KG1 (cell line): Measurements from ENCODE around the gene SYCP2L.

Experiments used
- DNase-seq: peaks from one replicate; lab custom pipeline; 2025; lab: John Stamatoyannopoulos, UW

The SYCP2L gene

DNA sequence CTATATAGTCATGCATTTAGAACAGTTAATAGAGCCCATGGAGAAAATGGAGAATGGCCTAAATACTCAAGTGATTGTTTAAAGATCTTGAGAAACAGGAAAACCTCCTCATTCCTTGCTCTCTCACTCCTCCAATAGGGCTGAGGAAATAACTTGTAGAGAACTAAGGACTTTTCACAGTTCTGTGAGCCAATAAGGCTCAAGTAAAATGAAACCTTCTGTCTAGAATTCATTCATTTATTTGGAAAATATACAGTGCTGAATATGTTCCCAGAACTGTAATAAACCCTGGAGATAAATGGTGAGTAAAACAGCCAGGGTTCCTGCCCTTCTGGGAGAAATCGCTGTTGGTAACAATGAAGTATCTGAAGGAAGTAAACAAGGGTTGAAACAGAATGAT, 122.0 kb downstream of the SYCP2L start:
- no peak for DNase-seq

DNA sequence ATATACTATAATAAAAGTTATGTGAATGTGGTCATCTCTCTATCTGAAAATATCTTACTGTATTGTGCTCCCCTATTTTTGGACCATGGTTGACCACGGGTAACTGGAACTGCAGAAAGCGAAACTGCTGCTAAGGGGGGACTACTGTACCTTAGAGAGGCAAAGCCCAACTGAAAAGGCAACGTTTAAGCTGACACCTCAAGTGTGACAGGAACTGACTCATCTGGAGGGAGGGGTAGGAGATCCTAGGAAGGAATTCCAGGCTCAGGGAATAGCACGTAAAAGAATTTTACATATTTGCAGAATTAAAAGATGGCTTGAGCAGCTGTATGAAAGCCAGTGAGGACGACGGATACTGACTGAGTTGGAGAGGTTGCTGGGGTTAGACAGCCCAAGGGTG, 122.5 kb downstream of the SYCP2L start:
- no peak for DNase-seq

DNA sequence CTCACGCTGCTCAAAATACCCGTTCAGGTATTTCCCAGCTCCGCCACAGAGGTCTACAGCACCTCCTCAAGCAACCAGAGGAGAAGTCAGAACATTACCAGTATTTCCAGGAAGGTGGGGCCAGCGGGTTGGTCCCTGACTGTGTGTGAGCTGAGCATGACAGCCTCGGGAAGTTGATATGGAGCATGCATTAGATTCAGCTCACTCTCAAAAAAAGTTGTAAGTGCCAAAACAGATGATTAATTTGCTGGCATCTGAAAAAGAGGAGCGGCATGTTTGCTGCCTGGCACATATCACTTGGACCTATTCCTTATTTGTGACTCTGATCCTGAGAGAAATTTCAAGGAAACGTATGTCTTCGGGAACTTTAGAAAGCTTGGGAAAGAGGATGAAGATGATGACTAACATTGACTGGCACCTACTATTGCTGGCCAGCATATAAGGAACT, 125.0 kb downstream of the SYCP2L start:
- DNase-seq = no peak

DNA sequence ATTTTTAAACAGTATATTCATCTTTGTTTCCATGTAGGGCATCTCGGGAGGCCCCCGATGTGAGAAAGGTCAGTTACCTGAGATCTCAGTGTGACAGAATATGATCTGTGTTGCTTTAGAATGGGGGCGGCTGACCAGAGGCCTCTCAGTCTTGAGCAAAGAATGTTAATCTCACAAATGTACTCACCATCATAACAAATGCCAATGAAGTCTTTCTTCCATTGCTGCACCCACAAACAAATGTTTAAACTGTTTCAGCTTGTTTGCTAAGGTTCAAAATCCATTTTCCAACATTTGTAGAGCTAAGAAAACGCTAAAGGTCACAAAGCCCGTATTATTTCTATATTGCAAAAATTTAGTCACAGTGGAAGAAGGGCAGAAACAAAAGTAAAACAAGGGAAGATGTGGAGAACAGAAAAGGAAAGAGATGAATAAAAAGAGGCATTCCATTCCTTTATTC, 125.5 kb downstream of the SYCP2L start:
- DNase-seq = no peak

DNA sequence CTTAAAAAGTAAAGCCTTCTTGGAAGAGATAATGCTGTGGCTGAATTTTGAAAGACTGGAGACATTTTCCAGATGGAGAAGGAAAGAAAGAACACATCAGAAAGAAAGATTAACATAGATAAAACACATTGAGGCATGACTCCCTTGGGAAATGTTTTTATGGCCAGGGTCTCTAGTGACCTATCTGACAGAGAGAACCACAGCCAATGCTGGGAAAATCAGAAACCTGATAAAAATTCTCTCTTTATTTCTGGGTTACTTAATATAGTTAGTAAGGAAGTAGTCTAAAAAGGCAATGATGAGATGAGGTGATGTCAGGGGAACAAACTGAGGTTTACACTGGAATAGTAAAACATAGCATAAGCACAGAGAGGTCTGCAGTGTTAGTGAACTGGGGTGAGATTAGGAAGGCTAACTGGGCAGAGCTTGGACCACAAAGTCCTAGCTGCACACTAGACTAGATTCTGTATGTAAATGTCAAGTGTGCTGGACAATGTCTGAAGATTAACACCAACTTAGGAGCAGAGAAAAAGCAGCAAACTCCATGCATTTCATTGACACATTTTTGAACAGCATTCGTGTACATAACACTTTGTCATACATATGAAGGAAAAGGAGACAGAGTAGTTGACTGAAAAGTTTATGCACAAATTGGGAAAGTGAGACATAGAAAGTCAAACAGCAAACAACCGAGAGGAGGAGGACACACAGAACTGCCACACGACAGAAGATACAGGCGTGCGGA, 126.3 kb downstream of the SYCP2L start:
- no peak for DNase-seq

DNA sequence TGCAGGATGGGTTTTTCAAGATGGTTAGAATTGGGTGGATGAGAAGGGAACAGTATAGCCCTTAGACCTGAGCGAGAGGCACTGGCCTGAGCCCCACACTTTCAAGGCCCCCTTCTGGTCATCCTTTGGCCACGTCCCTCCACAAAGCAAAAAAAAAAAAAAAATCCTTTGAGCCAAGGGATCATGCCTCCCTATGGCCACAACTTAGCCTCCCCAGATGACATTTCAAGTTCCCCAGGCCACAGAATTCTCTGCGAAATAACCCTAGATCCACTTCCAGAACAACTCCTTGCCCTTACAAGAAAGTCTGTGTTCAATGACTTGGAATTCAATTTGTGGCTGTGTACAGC, 126.8 kb downstream of the SYCP2L start:
- no peak for DNase-seq

DNA sequence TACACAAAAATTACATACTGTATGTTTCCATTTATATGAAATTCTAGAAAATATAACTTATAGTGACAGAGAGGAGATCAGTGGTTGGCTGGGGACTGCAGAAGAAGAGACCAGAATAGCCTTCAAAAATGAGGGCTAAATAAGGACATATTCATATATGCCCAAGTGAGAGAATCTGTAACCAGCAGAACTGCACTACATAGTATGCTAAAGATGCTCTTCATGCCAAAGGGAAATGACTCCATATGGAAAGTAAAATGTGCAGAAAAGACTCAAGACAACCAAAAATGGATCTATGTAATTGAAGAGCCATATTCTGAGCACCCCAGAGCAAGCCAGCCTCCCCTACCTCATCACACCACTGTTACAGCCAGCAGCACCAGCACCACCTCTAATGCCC, 128.2 kb downstream of the SYCP2L start:
- DNase-seq = no peak

DNA sequence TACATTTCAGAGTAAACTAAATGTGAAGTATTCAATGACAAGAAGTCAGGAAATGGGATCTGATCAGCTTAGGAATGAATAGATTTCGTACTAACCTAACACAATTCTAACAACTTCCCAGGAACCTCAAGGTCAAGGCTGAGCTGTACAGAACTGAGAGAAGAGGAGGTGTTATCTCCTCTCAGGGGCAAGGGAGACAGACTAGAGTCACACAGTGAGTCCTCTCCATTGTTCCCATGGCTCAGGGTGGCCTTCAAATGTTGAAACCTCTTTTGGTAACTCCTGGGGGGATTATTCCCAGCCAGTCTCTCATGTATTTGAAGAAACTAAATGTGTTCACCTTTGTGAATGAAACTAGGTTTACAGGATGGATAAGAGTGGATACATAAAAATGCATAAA, 129.6 kb downstream of the SYCP2L start:
- no peak for DNase-seq

DNA sequence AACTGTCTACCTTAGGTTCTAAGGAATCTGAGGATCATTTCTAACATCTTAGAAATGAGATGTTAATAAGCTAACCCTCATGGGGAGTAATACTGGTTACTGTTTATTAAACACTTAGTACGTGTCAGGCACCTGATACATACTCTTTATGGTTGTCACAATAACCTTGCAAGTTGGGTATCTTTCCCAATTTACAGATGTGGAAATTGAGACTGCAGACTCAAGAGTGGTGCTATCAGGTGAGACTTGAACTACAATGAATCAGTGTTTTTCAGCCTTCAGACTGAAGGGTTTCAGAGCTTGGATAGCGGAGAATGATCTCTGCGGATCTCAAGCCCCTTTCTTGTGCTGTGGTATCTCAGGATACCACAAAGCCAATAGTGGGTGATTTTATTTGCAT, 130.2 kb downstream of the SYCP2L start:
- no peak for DNase-seq

DNA sequence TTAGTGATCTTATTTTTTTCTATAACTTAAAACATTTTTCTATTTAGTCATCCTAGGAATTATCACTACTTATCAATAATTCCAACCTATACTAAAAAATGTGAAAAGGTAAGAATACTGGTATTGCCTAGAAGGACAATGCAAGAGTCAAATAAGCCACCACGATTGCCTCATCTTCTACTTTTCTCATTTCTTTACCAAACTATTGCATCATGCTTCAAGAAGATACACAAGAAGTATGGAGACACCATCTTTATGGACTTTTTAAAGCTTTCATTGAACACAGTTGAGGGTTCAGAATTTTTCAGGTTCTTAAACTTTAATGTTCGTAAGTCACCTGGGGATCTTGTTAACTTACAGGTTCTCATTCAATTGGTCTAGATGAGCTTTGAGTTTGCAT, 131.4 kb downstream of the SYCP2L start:
- DNase-seq = no peak

DNA sequence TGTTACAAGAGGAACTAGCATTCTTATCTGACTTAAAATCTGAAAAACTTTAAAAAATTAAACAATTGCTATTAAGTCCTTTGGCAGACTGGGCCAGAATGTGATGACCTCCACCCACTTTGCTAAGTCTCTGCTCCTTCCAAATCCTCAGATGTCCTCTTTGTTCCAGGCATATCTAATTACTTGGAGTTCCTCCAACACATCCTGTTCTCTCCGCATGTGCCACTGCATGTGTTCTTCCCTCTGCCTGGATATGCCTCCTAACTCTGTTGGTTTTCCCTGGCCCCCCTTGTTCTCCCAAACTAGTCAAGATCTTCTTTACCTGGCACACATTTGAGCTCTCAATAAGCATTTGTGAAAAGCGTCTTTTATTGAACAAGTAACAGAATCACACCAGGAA, 134.2 kb downstream of the SYCP2L start:
- no peak for DNase-seq

DNA sequence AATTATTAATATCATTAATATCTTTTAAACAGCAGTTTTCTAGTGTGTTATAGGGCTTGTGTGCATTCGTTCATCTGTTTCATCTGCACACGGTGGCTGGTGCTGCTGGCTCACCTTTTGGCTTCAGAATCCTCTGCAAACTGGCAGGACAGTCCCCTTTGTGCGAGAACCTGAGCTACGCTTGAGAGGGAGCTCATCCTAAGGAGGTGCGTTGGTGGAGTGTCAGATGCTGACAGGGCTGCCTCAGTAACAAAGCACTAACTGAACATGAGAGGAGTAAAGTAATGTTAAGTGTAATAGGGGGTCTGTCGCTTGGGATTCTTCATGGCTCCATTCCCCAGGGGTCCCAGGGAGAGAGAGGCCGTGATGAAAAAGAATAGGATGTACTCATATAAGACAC, 134.9 kb downstream of the SYCP2L start:
- no peak for DNase-seq

DNA sequence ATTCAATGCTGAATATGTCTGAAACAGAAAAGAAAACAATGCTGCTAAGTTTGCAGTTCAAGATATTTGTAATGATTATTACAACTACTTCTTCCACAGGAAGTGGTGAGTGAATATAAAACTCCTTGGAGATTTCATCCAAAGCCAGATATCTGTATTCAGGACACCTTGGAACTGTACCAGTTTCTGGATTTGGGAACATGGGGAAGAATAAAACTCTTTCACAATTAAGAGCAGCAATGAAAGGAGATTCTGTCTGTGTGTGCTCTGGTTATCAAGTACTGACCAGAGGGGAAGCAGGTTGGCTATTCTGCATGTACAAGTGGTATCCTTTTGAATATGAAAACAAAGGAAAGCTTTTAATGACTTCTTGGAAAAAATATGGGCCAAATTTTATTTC, 136.2 kb downstream of the SYCP2L start:
- no peak for DNase-seq
